OCI-LY1 (cell line): ENCODE measurements around the gene COL1A2.

Experiments
- CTCF ChIP-seq: fragments of 200-600 bp; sonication (generic), shearing (Covaris generic); IDR thresholded peaks from 2 replicates; pipeline ENCODE4 v1.5.1; 2017; ENCODE audit warnings: mild to moderate bottlenecking, antibody characterized with exemption, low read length, moderate library complexity, mixed read lengths
- EZH2 ChIP-seq: fragments of 200-600 bp; sonication (generic), shearing (Covaris generic); IDR thresholded peaks from 2 replicates; pipeline ENCODE4 v1.8.0; 2017; ENCODE audit warnings: borderline replicate concordance, mixed run types, mild to moderate bottlenecking, antibody characterized with exemption, low read length, moderate library complexity, mixed read lengths

- TF ChIP-seq CTCF: no peak
- TF ChIP-seq EZH2: no peak
Measured at GRCh38 chr7:94451187-94451586, 56.5 kb downstream of the COL1A2 start.
